ENCODE results near the gene CCN5.

CCN5 gene

GRCh38 chr20:44716309-44717106 lies 1.3 kb downstream of the CCN5 start:
- DNase-seq (ENCODE audit: low read depth in 3 of 3), result no peak

- DNase-seq (ENCODE audit: low read depth in 3 of 3), result no peak
These were observed 2.8 kb downstream of the CCN5 start for GRCh38 chr20:44717986-44718385.

DNA sequence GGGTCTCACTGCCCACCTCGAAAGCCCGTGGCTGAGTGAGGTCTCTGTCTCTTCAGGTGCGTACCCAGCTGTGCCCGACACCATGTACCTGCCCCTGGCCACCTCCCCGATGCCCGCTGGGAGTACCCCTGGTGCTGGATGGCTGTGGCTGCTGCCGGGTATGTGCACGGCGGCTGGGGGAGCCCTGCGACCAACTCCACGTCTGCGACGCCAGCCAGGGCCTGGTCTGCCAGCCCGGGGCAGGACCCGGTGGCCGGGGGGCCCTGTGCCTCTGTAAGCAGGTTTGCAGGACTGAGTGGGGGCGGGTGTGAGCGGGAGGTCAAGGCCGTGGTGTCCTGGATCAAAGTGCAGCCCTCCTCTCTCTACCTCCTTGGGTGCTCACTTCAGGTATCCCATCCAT lies 4.7 kb downstream of the CCN5 start:
- DNase-seq (ENCODE audit: low read depth in 3 of 3), result no peak

DNA sequence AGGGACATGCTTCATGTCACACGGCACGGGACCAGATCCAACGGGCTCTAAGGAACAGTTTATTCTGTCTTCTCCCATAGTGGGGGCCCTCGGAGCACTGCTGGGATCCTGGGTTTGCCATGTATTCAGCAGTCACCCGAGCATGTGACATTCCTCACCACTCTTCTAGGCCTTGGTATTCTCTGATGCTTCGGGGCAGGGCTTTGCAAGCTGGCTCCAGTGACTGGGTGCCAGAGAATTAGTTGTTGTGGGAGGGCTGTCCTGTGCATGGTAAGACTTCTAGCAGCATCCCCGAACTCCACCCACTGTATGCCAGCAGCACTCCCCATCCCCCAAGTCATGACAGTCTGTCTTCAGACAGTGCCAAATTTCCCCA lies 5.4 kb downstream of the CCN5 start:
- DNase-seq (ENCODE audit: low read depth in 3 of 3), result no peak

GRCh38 chr20:44720997-44721784 lies 6.0 kb downstream of the CCN5 start:
- DNase-seq (ENCODE audit: low read depth in 3 of 3), result no peak

DNA sequence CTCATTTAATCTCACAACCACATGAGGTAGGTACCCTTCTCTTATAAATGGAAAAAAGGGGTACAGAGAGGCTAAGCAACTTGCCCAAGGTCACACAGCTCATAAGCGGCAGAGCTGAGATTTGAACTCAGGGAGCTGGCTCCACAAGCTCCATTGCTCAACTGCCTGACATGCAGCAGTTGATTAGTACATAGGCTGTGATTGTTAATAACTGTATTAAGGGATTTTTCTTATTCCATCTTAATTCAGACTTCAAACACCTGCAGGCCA lies 6.6 kb downstream of the CCN5 start:
- DNase-seq (ENCODE audit: low read depth in 3 of 3), result no peak

- no peak for DNase-seq (ENCODE audit: low read depth in 3 of 3)
These were observed 7.8 kb downstream of the CCN5 start for GRCh38 chr20:44722990-44723389.

DNA sequence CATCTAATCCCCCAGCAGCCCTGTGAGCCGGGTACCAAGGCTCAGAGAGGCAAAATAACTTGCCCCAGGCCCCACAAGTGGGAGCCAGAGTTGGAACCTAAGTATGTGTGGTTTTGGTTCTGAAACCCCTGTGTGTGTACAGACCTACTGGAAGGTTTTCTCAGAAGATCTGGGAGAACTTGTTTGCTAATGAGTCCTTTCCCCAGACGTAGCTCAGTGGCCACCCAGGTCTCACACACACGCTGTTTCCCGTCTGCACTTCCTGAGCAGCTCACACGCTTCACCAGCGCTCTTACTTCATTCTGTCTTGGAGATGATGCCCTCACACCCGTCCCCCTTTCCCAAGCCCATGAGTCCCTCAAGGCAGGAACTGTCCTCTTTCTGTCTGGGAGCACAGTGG lies 8.2 kb downstream of the CCN5 start:
- DNase-seq (ENCODE audit: low read depth in 3 of 3), result no peak

DNA sequence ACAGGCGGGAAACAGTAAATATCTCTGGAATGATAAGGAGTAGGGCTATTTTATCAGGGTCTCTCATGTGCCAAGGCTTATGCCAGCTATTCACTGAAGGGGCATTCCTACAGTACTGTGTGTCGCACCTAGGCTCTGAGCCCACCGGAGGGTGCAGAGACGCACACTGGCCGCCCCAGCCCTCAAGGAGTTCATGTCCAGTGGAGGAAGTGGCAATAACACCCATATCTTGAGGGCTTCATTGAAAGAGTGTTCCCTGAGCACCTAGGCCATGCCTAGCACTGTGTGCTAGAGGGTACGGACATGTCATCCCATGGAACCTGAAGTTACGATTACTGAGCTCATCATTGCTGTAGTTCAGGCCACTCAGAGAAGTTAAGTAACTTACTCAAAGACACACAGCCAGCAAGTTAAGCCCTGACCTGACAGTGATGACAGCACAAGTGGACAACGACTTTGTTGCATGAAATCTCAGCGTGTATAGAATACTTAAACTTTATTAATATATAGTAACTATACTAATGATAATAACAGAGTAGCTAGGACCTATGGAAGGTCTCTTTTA lies 8.7 kb downstream of the CCN5 start:
- no peak for DNase-seq (ENCODE audit: low read depth in 3 of 3)

- no peak for DNase-seq (ENCODE audit: low read depth in 3 of 3)
These were observed 9.4 kb downstream of the CCN5 start for GRCh38 chr20:44724423-44725091.

DNA sequence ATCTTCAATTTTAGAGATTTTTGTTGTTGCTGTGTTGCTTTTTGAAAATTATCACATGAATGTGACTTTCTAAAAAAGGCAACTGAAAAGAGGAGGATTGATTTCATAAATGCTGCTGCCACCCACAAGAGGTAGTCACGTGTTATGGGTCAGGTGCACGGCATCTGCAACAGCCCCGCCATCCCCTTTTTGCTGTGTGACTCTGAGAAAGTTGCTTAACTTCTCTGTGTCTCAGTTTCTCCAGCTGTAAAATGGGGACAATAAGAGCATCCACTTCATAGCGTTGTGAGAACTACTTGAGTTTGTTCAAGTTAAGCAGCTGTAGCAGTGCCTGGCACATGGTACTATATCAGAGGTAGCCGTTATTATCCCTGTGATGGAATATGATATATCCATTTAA lies 10.7 kb downstream of the CCN5 start:
- DNase-seq (ENCODE audit: low read depth in 3 of 3), result no peak

- DNase-seq (ENCODE audit: low read depth in 3 of 3), result no peak
These were observed 11.9 kb downstream of the CCN5 start for GRCh38 chr20:44727039-44727438.

DNA sequence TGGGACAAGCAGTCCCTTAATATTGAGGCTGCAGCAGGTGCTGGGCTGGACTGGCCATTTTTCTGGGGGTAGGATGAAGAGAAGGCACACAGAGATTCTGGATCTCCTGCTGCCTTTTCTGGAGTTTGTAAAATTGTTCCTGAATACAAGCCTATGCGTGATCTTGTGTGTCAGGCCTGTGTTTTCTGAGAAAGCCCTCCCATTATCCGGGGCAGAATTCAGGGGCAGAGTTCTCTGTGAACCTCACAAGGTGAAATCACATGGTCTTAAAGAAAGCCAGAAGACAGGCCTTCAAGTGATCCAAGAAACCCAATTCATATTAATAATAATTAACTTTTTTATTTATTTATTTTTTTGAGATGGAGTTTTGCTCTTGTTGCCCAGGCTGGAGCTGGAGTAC lies 12.5 kb downstream of the CCN5 start:
- DNase-seq (ENCODE audit: low read depth in 3 of 3), result no peak

DNA sequence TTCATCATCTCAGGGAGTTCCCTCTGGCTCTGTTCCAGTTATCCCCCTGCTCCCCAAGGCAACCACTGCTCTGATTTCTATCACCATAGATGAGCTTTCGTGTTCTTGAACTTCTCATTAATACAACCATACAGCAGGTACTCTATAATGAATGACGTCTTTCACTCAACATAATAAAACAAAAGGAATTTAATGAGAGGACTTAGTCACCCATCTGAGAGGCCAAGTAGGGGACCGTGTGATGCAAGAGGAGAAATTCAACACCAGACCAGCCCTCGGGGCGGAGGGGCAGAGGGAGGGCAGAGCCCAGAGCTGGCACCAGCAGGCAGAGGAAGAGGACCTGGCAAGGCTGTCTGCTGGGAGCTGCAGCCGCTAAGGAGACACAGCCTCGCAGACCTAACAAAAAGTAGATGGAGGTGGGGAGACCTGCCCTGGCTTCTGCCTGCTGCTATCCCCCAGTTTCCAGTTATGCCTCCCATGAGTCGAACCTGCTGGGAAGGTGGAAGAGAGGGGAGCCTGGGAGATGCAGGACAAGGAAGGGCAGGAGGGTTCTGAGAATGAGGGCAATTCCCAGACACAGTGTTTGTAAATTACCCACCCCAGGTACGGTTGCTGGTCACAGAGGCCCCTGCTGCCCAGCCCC lies 13.8 kb downstream of the CCN5 start:
- no peak for DNase-seq (ENCODE audit: low read depth in 3 of 3)

- no peak for DNase-seq (ENCODE audit: low read depth in 3 of 3)
These were observed 15.3 kb downstream of the CCN5 start for GRCh38 chr20:44730441-44730840.

DNA sequence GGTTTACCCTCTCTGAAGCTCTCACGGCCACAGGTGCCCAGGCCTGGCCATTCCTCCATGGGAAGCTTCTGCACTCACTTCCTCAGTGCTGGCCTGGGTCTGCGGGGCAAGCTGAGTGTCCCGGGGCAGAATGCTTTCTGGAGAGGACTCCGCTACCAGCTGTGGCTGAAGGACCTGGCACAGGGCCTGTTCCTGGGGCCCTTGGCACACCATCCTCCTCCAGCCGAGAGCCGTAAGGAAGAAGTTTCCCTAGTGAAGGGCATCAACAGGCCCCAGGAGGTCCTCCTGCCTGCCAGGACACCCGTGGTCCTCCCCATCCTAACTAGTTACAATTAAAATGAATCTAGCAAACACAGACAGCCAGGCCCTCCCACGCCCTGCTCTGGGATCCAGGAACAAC lies 16.5 kb downstream of the CCN5 start:
- DNase-seq (ENCODE audit: low read depth in 3 of 3), result no peak

GRCh38 chr20:44732327-44732726 lies 17.2 kb downstream of the CCN5 start:
- no peak for DNase-seq (ENCODE audit: low read depth in 3 of 3)

GRCh38 chr20:44733341-44734069 lies 18.3 kb downstream of the CCN5 start:
- DNase-seq (ENCODE audit: low read depth in 3 of 3), result peak; percentile 32 to 51 (median 39)

- no peak for DNase-seq (ENCODE audit: low read depth in 3 of 3)
These were observed 19.8 kb downstream of the CCN5 start for GRCh38 chr20:44734938-44735337.

- no peak for DNase-seq (ENCODE audit: low read depth in 3 of 3)
These were observed 20.6 kb downstream of the CCN5 start for GRCh38 chr20:44735816-44736169.

DNA sequence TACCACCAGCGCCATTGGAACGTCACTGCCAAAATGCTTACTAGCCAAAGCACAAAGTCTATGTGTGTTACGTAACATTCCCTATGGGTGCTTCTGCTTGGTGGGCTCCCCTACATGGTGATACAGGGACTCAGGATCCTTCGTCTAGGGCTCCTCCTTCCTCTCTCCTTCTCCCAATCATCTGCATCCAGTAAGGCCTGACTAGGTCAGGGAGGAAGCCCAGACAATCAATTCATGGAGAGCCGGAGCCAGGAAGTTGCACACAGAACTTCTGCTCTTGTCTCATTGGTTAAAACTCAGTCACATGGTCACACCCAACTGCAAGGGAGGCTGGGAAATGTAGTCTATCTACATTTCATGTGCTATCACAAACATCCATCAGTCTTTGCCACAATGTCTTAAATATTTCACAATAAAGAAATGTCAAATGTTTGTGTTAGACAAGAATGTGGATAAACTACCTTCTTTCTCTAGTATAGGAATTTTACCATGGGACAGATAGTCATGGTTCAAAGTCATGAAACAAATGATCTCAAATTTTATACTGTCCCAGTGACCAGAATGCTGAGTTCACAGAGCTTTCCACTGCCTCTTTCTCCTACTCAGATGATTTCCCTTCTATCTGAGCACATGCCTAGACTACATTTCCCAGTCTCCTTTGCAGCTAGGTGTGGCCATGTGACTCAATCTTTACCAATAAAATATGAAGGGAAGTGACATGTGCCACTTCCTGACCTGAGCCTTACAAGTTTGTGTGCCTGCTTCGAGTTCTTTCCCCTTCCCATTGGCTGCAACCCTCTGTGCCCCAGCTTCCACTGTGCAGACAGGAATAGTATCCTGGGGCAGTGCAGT lies 21.2 kb downstream of the CCN5 start:
- DNase-seq (ENCODE audit: low read depth in 3 of 3), result no peak

All from stimulated activated CD4-positive, alpha-beta T cell treated with anti-CD3 and anti-CD28 coated beads, TNF-alpha, amount 100 ng/mL, for 48 hours (primary cell).